NCI-H345 treated with DMSO at 0.1 percent for 48 hours (cell line): ENCODE measurements around the gene CABP2.
"Not testable (repeated sequence)": the region's sequence is repeated elsewhere in the genome, so short reads cannot be mapped to it uniquely, and the experiment has no call there.

ENCODE experiments used
- DNase-seq: peaks from one replicate; lab custom pipeline; 2025; ENCODE audit not compliant: unreplicated experiment; lab: John Stamatoyannopoulos, UW

Gene CABP2

DNA sequence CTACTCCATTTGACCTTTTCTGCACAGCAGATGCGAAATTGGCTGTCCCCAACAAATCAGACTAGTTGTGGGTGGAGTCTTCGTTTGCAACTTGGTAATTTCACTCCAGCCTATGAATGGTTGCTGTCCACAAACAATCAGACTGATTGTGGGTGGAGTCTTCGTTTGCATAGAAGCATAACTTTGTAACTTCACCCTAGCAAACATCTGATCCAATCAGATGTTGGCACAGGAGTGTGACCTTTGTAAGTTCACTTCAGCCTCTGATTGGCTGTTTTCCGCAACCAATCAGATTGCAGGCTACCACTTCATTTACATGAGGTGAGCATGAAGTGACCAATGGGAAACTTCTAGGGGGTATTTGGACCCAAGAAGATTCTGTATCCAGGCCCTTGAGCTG, 16.3 kb upstream of the CABP2 start:
- DNase-seq, result no peak

GRCh38 chr11:67538823-67539505, 15.7 kb upstream of the CABP2 start:
- no peak for DNase-seq

GRCh38 chr11:67538306-67538705, 15.1 kb upstream of the CABP2 start:
- no peak for DNase-seq

DNA sequence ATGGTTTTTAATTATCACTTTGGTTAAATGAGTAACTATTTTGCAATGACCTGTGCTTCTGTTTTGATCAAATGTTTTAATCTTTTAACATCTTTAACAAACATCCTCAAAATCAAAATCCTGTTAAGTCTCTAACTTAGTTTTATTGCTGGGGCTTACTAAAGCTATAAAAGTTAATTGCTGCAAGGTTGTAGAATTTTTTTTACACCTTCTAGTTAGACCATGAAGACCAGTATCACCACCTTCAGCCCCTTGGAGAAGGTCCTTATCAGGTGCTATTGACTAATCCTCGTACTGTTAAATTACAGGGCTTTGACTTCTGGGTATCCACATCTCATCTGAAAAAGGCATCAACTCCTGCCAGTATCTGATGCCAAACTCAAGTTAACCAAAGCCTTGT, 12.3 kb upstream of the CABP2 start:
- DNase-seq, result no peak

GRCh38 chr11:67534070-67534679, 10.9 kb upstream of the CABP2 start:
- DNase-seq, result no peak

- DNase-seq, result no peak
Measured at GRCh38 chr11:67532889-67533288, 9.6 kb upstream of the CABP2 start.

GRCh38 chr11:67530282-67530592, 7.0 kb upstream of the CABP2 start:
- DNase-seq, result no peak

- no peak for DNase-seq
Measured at GRCh38 chr11:67528376-67528775, 5.1 kb upstream of the CABP2 start.

DNA sequence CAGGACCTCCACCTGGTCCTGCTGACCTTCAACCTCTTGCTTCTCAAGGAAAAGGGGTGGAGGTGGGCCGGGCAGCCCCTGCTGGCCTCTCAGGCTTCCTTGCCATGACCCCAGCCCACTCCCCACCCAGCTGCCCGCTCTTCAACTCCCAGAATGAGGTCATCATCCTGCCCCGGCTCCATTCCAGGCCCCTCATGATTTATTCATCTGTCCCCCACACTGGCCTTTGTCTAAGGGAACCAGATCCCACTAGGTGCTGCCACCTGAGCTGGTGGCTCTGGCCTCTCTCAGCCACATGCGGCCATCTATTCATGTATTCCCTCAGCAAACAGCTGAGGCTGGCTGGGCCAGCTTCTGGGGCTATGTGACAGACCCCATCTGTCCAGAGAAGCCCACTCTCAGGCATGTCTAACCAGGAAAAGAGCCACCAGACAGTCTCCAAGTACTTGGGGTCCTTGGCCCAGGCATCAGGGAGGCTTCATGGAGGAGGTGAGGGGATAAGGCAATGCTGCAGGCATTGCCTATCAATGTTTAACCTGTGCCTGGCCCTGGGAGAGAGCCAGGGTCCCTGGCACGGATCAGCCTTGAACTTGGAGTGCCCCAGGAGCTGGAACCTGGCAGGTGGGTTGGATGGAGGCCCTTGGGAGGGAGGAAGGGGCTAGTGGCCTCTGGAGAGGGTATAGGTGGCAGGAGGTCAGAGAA, 2.2 kb upstream of the CABP2 start:
- DNase-seq, result no peak

GRCh38 chr11:67524480-67524808, 1.2 kb upstream of the CABP2 start:
- DNase-seq, result no peak

DNA sequence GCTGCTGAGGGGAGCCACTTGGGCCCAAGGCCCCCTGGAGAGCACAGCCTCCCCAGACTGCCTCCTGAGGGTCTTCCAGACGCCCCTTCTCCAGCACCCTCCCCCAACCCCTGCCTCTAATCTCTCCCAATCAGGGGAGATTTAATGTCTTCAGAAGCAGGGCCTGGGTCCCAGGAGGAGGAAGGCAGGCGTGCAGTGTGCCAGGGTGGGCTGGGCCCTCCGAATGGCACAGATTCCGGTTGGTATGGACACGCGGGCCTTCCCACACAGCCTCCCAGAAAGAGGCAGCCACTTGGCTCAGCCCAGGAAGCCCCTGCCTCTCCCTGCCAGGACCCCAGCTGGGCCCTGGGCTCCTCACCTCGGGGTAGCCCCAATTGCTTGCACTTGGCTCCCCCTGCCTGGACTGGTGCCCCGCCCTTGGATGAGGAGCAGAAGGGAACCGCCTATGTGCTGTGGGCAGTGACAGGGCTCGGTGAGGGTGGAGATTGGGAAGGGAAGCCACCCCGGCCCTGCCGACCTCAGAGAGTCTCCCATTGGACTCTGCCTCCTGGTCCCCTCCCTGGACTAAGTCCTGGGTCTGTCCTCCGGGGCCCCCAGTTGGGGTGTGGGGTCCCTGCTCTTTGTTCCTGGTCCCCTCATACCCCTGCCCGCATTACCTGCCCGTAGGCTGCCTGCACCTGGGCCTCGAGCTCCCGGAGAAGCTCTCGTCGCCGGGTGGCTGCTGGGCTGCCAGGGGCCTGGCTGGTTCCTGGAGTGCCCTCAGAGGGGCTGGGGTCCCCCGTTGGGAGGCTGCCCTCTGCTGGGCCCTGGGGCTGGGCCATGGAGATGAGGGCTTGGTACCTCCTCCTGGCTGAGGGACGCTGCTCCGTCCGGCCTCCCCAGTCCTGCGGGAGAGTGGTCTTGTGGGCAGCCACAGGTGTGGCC, 572 bp upstream of the CABP2 start:
- no peak for DNase-seq

DNA sequence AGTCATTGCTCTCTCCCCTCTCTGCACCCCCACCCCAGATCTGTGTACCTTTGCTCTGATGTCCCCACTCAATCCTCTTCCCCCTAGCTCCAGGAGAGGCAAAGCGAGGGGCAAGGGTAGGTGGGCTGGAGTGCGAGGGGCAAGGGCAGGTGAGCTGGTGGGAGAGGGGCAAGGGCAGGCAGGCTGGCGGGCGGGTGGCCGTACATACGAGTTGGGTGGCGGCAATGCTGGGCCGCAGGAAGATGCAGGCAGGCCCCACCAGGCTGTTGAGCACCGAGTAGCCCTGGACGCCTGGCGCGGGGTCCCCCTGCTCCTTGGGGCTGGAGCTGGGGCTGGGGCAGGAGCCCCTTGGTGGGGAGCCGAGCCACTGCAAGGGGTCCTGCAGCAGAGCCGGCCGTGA, 908 bp downstream of the CABP2 start:
- DNase-seq, result no peak

DNA sequence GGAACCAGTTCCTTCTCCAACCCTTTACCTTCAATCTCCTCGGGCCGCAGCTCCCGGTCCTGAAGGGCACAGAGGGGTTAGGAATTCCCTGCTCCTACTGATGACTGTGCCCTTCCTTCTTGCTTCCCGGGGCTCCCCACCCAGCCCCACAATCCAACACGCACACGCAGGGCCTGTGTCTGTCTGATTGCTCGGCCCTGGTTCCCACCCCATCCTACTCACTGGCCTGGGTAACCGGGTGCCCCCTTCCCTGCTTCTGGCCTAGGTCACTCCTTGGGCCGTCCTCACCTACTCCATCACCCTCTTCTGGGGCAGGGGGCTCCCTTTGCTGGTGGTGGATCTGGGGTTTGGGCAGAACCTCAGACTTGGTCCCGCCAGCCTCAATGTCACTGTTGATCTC, 1.3 kb downstream of the CABP2 start:
- no peak for DNase-seq

DNA sequence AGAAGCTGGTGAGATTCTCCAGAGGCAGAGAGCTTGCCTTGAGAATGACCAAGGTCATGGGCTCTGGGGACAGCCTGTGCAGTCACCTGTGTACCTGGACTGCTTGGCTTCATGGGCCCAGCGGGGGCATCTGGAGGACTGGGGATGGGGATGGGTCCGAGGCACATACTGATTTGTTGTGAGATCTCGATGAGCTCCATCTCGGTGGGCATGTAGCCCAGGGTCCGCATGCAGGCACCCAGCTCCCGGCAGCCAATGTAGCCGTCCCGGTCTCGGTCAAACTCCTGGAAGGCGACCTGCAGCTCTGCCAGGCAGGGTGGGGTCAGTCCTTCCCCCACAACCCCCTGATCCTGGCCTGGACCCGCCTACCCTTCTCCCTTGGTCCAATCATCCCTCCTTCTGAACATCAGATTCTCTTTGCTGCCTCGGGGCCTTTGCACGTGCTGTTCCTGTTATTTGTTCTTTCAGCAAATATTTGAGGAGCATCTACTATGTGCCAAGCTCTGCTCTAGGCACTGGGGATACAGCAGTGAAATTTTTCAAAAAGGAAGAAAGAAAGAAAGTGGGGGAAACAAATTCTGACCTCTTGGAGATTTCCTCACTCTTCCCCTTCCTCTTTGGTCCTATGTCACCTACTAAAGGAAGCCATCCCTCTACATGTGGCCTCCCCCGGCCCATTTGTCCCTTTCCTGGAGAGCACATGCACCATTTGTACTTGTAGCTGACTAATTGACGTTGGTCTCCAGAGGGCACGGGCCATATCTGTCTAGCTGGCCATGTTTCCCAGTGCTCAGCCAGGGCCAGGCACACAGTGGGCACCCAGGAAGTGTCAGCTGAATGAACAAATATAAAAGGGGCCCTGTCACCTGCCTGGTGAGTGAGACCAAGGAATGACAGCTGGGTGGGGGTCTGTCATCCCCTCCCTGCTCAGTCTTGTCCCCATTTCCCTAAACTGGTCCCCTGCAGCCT, 2.1 kb downstream of the CABP2 start:
- DNase-seq, result no peak

DNA sequence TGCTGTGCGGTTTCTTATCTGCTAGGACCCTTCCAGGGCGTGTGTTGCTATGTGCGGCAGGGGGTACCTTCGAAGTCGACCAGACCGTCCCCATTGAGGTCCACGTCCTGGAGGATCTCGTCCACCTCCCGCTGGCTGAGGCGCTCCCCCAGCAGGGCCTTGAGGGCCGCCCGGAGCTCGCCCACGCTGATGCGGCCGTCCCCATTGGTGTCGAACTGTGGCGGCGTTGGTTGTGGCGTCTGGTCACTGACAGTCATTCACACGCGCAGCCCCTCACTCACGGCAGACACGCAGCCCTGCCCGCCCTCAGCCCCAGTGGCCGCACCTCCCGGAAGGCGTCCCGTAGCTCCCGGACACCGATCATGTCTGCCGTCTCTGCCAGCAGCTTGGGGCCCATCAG, 3.5 kb downstream of the CABP2 start:
- no peak for DNase-seq

DNA sequence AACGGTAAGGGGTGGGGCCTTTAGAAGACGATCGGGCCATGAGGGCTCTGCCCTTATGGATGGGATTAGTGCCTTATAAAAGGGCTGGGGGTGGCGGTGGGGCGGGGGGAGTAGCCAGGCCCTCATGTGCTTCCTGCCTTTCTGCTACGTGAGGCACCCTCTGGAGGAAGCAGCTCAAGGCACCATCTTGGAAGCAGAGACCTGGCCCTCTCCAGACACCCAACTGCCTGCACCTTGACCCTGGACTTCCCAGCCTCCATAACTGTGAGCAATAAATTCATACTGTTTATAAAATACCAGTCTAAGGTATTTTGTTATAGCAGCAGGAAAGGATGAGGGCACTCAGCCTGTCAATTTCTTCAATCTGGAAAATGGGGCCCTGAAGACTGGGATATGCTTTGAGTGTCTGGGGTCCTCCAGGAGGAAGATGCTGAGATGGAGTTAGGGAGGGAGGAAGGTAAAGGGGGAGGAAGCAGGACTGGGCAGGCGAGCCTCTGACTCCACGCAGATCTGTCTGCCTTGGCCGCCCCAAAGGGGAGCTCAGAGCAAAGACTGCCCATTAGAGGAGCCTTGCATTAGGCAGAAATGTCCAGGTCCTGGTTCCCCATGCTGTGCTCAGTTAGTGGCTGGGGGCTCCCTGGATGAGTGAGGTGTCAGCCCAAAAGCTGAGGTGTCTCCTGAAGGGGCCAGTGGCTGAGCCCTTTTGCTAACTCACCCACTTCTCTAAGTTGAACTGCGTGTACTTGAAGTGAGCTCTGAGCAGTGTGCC, 5.3 kb downstream of the CABP2 start:
- DNase-seq, result no peak

DNA sequence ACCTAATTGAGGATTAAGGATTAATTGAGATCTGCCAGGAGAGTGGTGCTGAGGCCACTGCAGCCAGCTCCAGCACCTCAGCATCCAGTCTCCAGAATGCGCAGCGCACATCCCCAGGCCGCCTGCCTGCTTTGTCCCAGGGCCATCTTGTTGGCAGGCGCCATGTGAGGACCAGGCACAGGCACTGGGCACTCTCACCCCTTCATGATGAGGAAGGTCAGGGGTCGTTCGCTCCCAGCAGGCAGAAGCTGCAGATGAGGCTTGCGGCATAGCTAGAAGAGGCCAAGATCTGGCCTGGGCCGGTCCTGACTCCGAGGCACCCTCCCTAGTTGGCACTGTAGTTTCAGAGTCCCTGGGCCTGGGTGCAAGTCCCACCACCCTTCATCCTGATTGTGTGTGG, 6.4 kb downstream of the CABP2 start:
- DNase-seq, result no peak

DNA sequence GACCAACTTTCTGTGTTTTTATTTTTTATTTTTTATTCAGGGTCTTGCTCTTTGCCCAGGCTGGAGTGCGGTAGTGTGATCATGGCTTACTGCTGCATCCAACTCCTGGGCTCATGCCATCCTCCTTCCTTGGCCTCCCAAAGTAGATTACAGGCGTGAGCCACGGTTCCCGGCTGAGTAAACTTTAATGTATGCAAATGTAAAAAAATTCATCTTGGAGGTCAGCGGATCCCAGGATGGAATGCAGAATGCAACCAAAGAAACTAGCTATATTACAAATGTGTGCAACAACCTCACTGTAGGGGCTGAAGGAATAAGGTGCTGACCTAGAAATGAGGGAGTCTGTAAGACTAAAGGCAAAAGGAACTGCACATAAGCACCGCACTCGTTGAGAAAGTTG, 9.1 kb downstream of the CABP2 start:
- DNase-seq, result no peak

DNA sequence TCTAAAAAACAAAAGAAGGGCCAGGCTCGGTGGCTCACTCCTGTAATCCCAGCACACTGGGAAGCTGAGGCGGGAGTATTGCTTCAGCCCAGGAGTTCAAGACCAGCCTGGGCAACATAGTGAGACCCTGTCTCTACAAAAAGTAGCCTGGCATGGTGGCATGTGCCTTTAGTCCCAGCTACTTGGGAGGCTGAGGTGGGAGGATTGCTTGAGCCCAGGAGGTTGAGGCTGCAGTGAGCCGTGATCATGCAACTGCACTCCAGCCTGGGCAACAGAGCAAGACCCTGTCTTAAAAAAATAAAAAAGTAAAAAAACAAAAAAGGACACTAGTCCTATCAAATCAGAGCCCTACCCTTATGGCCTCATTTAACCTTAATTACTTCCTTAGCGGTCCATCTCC, 11.7 kb downstream of the CABP2 start:
- not testable (repeated sequence) for DNase-seq

GRCh38 chr11:67510023-67510345, 13.3 kb downstream of the CABP2 start:
- DNase-seq, result no peak
